H1 (cell line): Measurements from ENCODE around the gene CCDC80. TPM values are rescaled to one million over a fixed set of nuclear protein-coding genes. Genes with fewer than 3 reads are reported as not detected.

Experiments
- CTCF ChIA-PET: fragments of 300-600 bp; sonication (Branson Sonifier 250); formaldehyde crosslinking; loops from one replicate; lab custom pipeline; 2021; ENCODE audit not compliant: partially characterized antibody; lab: Charles Lee
- POLR2A ChIA-PET: fragments of 300-600 bp; sonication (Branson Sonifier 250); formaldehyde crosslinking; loops from one replicate; lab custom pipeline; 2021; ENCODE audit warnings: inconsistent platforms; ENCODE audit not compliant: partially characterized antibody; lab: Charles Lee
- DNase-seq, 2 experiments: peaks; one replicate each; pipeline versions ENCODE4 v3.0.0 to v3.0.0-alpha.2; 2010 to 2022; ENCODE audit warnings: low spot score in 2 of 2, low read depth in 1 of 2, mixed read lengths in 1 of 2
- FAIRE-seq: peaks from 2 replicates; lab custom pipeline; 2011; peaks lifted over from hg19 to GRCh38; lab: Jason Lieb, UNC
- H2AFZ ChIP-seq: 2 replicates; pipeline ENCODE4 v1.8.1; 2012; ENCODE audit warnings: low read length, inconsistent platforms
- H2AK5ac ChIP-seq: 2 replicates; pipeline ENCODE4 v1.6.1; 2013; ENCODE audit warnings: low read depth, low read length
- H2BK120ac ChIP-seq: replicated peaks from 2 replicates; pipeline ENCODE3; 2013; ENCODE audit warnings: low read depth, low read length, inconsistent platforms
- H2BK12ac ChIP-seq: 2 replicates; pipeline ENCODE4 v1.6.1; 2013; ENCODE audit warnings: low read depth, low read length
- H2BK15ac ChIP-seq: 2 replicates; pipeline ENCODE4 v1.6.1; 2013; ENCODE audit warnings: low read length
- H2BK20ac ChIP-seq: 2 replicates; pipeline ENCODE4 v1.6.1; 2013; ENCODE audit warnings: low read length
- H2BK5ac ChIP-seq: 2 replicates; pipeline ENCODE4 v1.6.1; 2013; ENCODE audit warnings: low read depth, low read length
- H3K14ac ChIP-seq: 2 replicates; pipeline ENCODE4 v1.6.1; 2013; ENCODE audit warnings: inconsistent platforms; ENCODE audit not compliant: insufficient read length
- H3K18ac ChIP-seq: 2 replicates; pipeline ENCODE4 v1.6.1; 2013; ENCODE audit warnings: low read length; ENCODE audit errors: extremely low read depth
- H3K23ac ChIP-seq: 2 replicates; pipeline ENCODE4 v1.6.1; 2013; ENCODE audit warnings: inconsistent platforms; ENCODE audit not compliant: insufficient read length
- H3K23me2 ChIP-seq: 2 replicates; pipeline ENCODE4 v1.6.1; 2013; ENCODE audit warnings: low read depth, low read length
- H3K27ac ChIP-seq: 2 replicates; pipeline ENCODE4 v1.6.1; 2011; ENCODE audit warnings: low read depth, low read length, inconsistent platforms
- H3K27me3 ChIP-seq, 4 experiments: replicated peaks in 1 of 4; 1 replicate in 1 of 4; 2 replicates in 3 of 4; pipeline versions ENCODE4 v1.6.1 to v1.8.1; 2011 to 2013; ENCODE audit warnings: low read length in 3 of 4, mild to moderate bottlenecking in 3 of 4, inconsistent platforms in 2 of 4, mixed read lengths in 2 of 4, moderate library complexity in 1 of 4; ENCODE audit not compliant: control insufficient read depth in 3 of 4, insufficient read depth in 3 of 4; ENCODE audit errors: extremely low read depth in 1 of 4
- H3K36me3 ChIP-seq, 4 experiments: 2 replicates each; pipeline versions ENCODE4 v1.6.1 to v1.8.1; 2011 to 2013; ENCODE audit warnings: mild to moderate bottlenecking in 4 of 4, low read length in 3 of 4, moderate library complexity in 2 of 4, control low read depth in 1 of 4, inconsistent platforms in 1 of 4; ENCODE audit not compliant: insufficient read depth in 4 of 4, control insufficient read depth in 2 of 4
- H3K4ac ChIP-seq: replicated peaks from 2 replicates; pipeline ENCODE3; 2013; ENCODE audit warnings: low read length, low read depth, mixed read lengths, inconsistent platforms; ENCODE audit not compliant: insufficient read length
- H3K4me1 ChIP-seq, 4 experiments: replicated peaks in 1 of 4; 1 replicate in 1 of 4; 2 replicates in 3 of 4; pipeline versions ENCODE4 v1.6.1 to v1.8.1; 2011 to 2013; ENCODE audit warnings: low read length in 3 of 4, inconsistent platforms in 2 of 4, mixed read lengths in 1 of 4; ENCODE audit not compliant: insufficient read depth in 4 of 4, control insufficient read depth in 3 of 4
- H3K4me2 ChIP-seq, 2 experiments: 2 replicates each; pipeline versions ENCODE4 v1.6.1 to v1.8.1; 2011 to 2013; ENCODE audit warnings: low read depth in 2 of 2, low read length in 2 of 2, control low read depth in 1 of 2, inconsistent platforms in 1 of 2, mild to moderate bottlenecking in 1 of 2; ENCODE audit not compliant: insufficient read depth in 1 of 2
- H3K4me3 ChIP-seq, 4 experiments: fragments of 200-600, 300-600 bp in 1 of 4; sonication (generic), shearing (Covaris generic), sonication (Bioruptor Twin) in 1 of 4; 2 replicates each; pipeline versions ENCODE4 v1.5.1 to v1.8.1; 2011 to 2016; ENCODE audit warnings: low read length in 4 of 4, low read depth in 3 of 4, control low read depth in 2 of 4, inconsistent platforms in 2 of 4, mild to moderate bottlenecking in 2 of 4, mixed read lengths in 1 of 4, moderate library complexity in 1 of 4; ENCODE audit not compliant: insufficient read depth in 2 of 4; ENCODE audit errors: extremely low read depth in 1 of 4
- H3K56ac ChIP-seq: replicated peaks from 2 replicates; pipeline ENCODE3; 2013; ENCODE audit warnings: low read depth, mild to moderate bottlenecking, mixed read lengths, low read length, inconsistent platforms; ENCODE audit not compliant: insufficient read length
- H3K79me1 ChIP-seq: 2 replicates; pipeline ENCODE4 v1.6.1; 2013; ENCODE audit warnings: low read depth, low read length, control low read depth
- H3K79me2 ChIP-seq, 2 experiments: 2 replicates each; pipeline versions ENCODE4 v1.6.1 to v1.8.1; 2012 to 2013; ENCODE audit warnings: low read length in 2 of 2, mild to moderate bottlenecking in 2 of 2, inconsistent platforms in 1 of 2; ENCODE audit not compliant: insufficient read depth in 2 of 2, control insufficient read depth in 1 of 2
- H3K9ac ChIP-seq, 4 experiments: replicated peaks in 1 of 4; 1 replicate in 1 of 4; 2 replicates in 3 of 4; pipeline versions ENCODE4 v1.6.1 to v1.8.1; 2011 to 2013; ENCODE audit warnings: low read depth in 3 of 4, low read length in 3 of 4, control low read depth in 2 of 4, mild to moderate bottlenecking in 2 of 4, moderate library complexity in 2 of 4, inconsistent platforms in 1 of 4; ENCODE audit errors: extremely low read depth in 1 of 4
- H3K9me3 ChIP-seq, 2 experiments: 2 replicates each; pipeline versions ENCODE4 v1.6.1 to v1.8.1; 2012 to 2013; ENCODE audit warnings: mild to moderate bottlenecking in 2 of 2, moderate library complexity in 2 of 2, control low read depth in 1 of 2, inconsistent platforms in 1 of 2, low read depth in 1 of 2, low read length in 1 of 2, mixed read lengths in 1 of 2; ENCODE audit not compliant: insufficient read depth in 2 of 2
- H4K20me1 ChIP-seq, 2 experiments: replicated peaks in 1 of 2; 2 replicates each; pipeline versions ENCODE3 to v1.8.1; 2011 to 2013; ENCODE audit warnings: inconsistent platforms in 2 of 2, low read length in 2 of 2, mild to moderate bottlenecking in 1 of 2; ENCODE audit not compliant: insufficient read depth in 2 of 2, control insufficient read depth in 1 of 2
- H4K5ac ChIP-seq: 2 replicates; pipeline ENCODE4 v1.6.1; 2013; ENCODE audit warnings: low read length, low read depth, mixed read lengths, inconsistent platforms; ENCODE audit not compliant: insufficient read length
- H4K8ac ChIP-seq: 2 replicates; pipeline ENCODE4 v1.8.0; 2013; ENCODE audit warnings: mild to moderate bottlenecking, moderate library complexity, low read length, inconsistent platforms; ENCODE audit not compliant: insufficient read depth; ENCODE audit errors: extremely low read depth
- H4K91ac ChIP-seq: replicated peaks from 2 replicates; pipeline ENCODE3; 2013; ENCODE audit warnings: low read length, mixed read lengths, inconsistent platforms; ENCODE audit not compliant: insufficient read length
- HDAC2 ChIP-seq, 2 experiments: fragments of 300-600 bp in 1 of 2; sonication (generic) in 1 of 2; IDR thresholded peaks; 2 replicates each; pipeline ENCODE4 v1.6.1; 2011 to 2012; ENCODE audit warnings: low read depth in 2 of 2, low read length in 2 of 2, mild to moderate bottlenecking in 2 of 2, moderate library complexity in 2 of 2, borderline replicate concordance in 1 of 2, inconsistent platforms in 1 of 2
- JUN ChIP-seq: IDR thresholded peaks from 2 replicates; pipeline ENCODE4 v1.6.1; 2011; ENCODE audit warnings: low read depth, mild to moderate bottlenecking, improper control_type of control experiment, low read length
- polyA plus RNA-seq, 7 experiments: library from polyadenylated mRNA; depleted of rRNA in 3 of 7; stranded (reverse) in 5 of 7; unstranded in 2 of 7; fragments of >200 nt in 5 of 7; fragments of 200-250 nt in 2 of 7; gene quantifications; 1 replicate in 5 of 7; 2 replicates in 1 of 7; 4 replicates in 1 of 7; pipeline versions ENCODE4 v1.2.1 to v1.2.3, GENCODE V29; 2011 to 2013; ENCODE audit warnings: missing spikeins in 2 of 7, mixed read lengths in 2 of 7
- total RNA-seq: library from RNA; stranded (reverse); fragmentation: NEBNext Ultra II Directional; extraction: Animal tissue kit (Norgen Biotek cat#: 25700); gene quantifications from 2 replicates; pipeline ENCODE4 v1.2.1, GENCODE V29; 2021

The CCDC80 gene
- total and polyA plus RNA-seq, 2 of the 8 experiments (the other 6 are each of a cell fraction or from before 2014, with no cell fraction given) = 1.1 to 12.9 TPM

DNA sequence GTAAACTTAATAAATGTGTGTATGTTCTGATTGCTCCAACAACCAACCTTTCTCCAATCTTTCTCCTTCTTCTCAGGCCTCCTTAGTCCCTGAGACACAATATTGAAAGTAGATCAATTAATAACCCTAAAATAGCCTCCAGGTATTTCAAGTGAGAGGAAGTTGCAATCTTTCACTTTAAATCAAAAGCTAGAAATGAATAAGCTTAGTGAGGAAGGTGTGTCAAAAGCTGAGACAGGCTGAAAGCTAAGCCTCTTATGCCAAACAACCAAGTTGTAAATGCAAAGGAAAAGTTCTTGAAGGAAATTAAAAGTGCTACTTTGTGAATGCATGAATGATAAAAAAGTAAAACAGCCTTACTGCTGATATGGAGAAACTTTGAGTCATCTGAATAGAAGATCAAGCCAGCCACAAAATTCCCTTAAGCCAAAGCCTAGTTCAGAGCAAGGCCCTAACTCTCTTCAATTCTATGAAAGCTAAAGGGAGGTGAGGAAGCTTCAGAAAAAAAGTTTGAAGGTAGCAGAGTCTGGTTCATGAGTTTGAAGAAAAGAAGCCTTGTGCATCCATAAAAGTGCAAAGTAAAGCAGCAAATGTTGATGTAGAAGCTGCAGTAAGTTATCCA lies 38.6 kb downstream of the CCDC80 start:
- H4K8ac ChIP-seq = no peak overlapping the region
- H3K14ac ChIP-seq = no peak overlapping the region
- H2BK20ac ChIP-seq = no peak overlapping the region
- H2AK5ac ChIP-seq = no peak overlapping the region
- no peak overlapping the region for H4K5ac ChIP-seq
- DNase-seq = no peak
- no peak overlapping the region for H3K27ac ChIP-seq
- no peak overlapping the region for H3K4me2 ChIP-seq
- FAIRE-seq = no peak
- no peaks in the 10 kb centered on the region for H3K9me3 ChIP-seq
- no peaks in the 10 kb centered on the region for H3K4me1 ChIP-seq
- no peak overlapping the region for H3K4me3 ChIP-seq
- H3K79me2 ChIP-seq = no peaks in the 10 kb centered on the region
- H3K18ac ChIP-seq = no peak overlapping the region
- H2BK5ac ChIP-seq = no peak overlapping the region
- no peaks in the 10 kb centered on the region for H3K23me2 ChIP-seq
- no peak overlapping the region for H4K91ac ChIP-seq
- H4K20me1 ChIP-seq = no peaks in the 10 kb centered on the region
- ChIA-PET POLR2A (interaction anchor here (1.9 kb wide), 1 partner anchor 40 kb away, joined by 7 read pairs; no protein-coding TSS in a partner anchor), CTCF (interaction anchor here (0.7 to 2.4 kb wide), 6 partner anchors 12 to 208 kb away, joined by 3 to 8 read pairs (median 4); no protein-coding TSS in a partner anchor)
- no peak overlapping the region for H2AFZ ChIP-seq
- no peak overlapping the region for H3K9ac ChIP-seq
- H2BK120ac ChIP-seq = no peak overlapping the region
- no peaks in the 10 kb centered on the region for H3K79me1 ChIP-seq
- no peak overlapping the region for H2BK15ac ChIP-seq
- H3K4ac ChIP-seq = no peak overlapping the region
- H2BK12ac ChIP-seq = no peak overlapping the region
- no peaks in the 10 kb centered on the region for H3K27me3 ChIP-seq
- H3K23ac ChIP-seq = no peak overlapping the region
- H3K56ac ChIP-seq = no peak overlapping the region
- H3K36me3 ChIP-seq = no peaks in the 10 kb centered on the region
- TF ChIP-seq JUN = no peak
- no peak for TF ChIP-seq HDAC2 (IDR thresholded peaks at IDR 0.05; ENCODE audit: borderline replicate concordance in 1 of 2, low read depth in 2 of 2, low read length in 2 of 2)
